Coronary artery (tissue), 2 donors: ENCODE data around the gene RNF138.
"Not testable (repeated sequence)": the region's sequence is repeated elsewhere in the genome, so short reads cannot be mapped to it uniquely, and the experiment has no call there.

Experiments
- DNase-seq: peaks from one replicate; pipeline ENCODE4 v3.0.0-alpha.2; 2017; ENCODE audit warnings: low spot score
- H3K27ac ChIP-seq, 2 donors: fragments of 200-600 bp; sonication (generic); one replicate each; pipeline ENCODE4 v1.5.1; 2016 to 2019
- H3K4me3 ChIP-seq: fragments of 200-600 bp; sonication (generic); 2 replicates; pipeline ENCODE4 v1.5.1; 2016; ENCODE audit warnings: mild to moderate bottlenecking, moderate library complexity
- CTCF ChIP-seq: fragments of 200-600 bp; sonication (generic); IDR thresholded peaks from one replicate; pipeline ENCODE4 v1.5.1; 2019; ENCODE audit warnings: antibody characterized with exemption

Gene RNF138

GRCh38 chr18:32152705-32153448, 61.2 kb downstream of the RNF138 start:
- no peak for TF ChIP-seq CTCF
- no peak overlapping the region for H3K4me3 ChIP-seq
- no peak for DNase-seq
- H3K27ac ChIP-seq: no peak overlapping the region

- H3K4me3 ChIP-seq: no peak overlapping the region
- no peak for DNase-seq
- H3K27ac ChIP-seq: no peak overlapping the region
- no peak for TF ChIP-seq CTCF
Observed at GRCh38 chr18:32156855-32157254, 65.2 kb downstream of the RNF138 start.

GRCh38 chr18:32157580-32157979, 65.9 kb downstream of the RNF138 start:
- peak overlapping the region; percentile 34 for H3K4me3 ChIP-seq
- no peak for DNase-seq
- no peak overlapping the region for H3K27ac ChIP-seq
- TF ChIP-seq CTCF: no peak

- H3K4me3 ChIP-seq: peak overlapping the region; percentile 34
- DNase-seq: peak; percentile 81
- peak; percentile 75 for TF ChIP-seq CTCF
- no peak overlapping the region for H3K27ac ChIP-seq
Observed at GRCh38 chr18:32158108-32158624, 66.5 kb downstream of the RNF138 start.

- DNase-seq, H3K4me3 ChIP-seq, H3K27ac ChIP-seq: not testable (repeated sequence)
Observed at GRCh38 chr18:32158631-32159030, 67.0 kb downstream of the RNF138 start.

- no peak for TF ChIP-seq CTCF
- Histone ChIP-seq H3K4me3 (no peak overlapping the region), H3K27ac (no peak overlapping the region)
- no peak for DNase-seq
Observed at GRCh38 chr18:32160547-32160946, 68.9 kb downstream of the RNF138 start.

GRCh38 chr18:32167980-32168730, 76.5 kb downstream of the RNF138 start:
- no peak for DNase-seq
- TF ChIP-seq CTCF: no peak
- H3K4me3 ChIP-seq: no peak overlapping the region
- no peak overlapping the region for H3K27ac ChIP-seq
